GM12892 (cell line): ENCODE measurements around the gene TOM1.

Source experiments
- DNase-seq: peaks from one replicate; pipeline ENCODE4 v3.0.0; 2011; ENCODE audit not compliant: insufficient read length
- FAIRE-seq: peaks from 2 replicates; lab custom pipeline; 2011; peaks lifted over from hg19 to GRCh38; lab: Jason Lieb, UNC
- POLR2A ChIP-seq: IDR thresholded peaks from 2 replicates; pipeline ENCODE4 v1.6.1; 2011; ENCODE audit warnings: low read depth, low read length, control low read depth
- POLR2AphosphoS5 ChIP-seq: IDR thresholded peaks from 2 replicates; pipeline ENCODE4 v1.6.1; 2011; ENCODE audit warnings: low read depth, low read length, control low read depth
- TAF1 ChIP-seq: IDR thresholded peaks from 2 replicates; pipeline ENCODE4 v1.6.1; 2011; ENCODE audit warnings: low read depth, mild to moderate bottlenecking, control low read depth, low read length, borderline replicate concordance

TOM1 gene

GRCh38 chr22:35275580-35275979 is 24.1 kb upstream of the TOM1 start:
- no peak for FAIRE-seq
- no peak for DNase-seq
- TF ChIP-seq TAF1: no peak

DNA sequence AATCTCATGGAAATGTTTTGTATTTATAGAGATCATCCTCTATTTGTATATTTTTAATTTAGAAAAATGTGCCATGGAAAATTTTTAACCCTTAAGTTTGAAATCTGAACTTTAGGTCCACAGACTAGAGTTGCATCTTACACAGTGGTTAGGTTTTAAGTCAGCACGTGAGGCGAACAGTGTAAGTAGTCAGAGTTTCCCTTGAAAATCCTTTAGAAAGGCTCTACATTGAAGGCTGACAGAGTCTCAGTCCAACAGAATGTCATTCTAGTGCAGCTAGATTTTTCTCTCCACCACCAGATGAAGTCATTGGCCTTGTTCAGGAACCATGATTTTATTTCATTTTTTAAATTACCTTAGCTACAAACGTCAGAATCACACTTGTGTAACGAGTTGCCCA is 23.7 kb upstream of the TOM1 start:
- FAIRE-seq: peak; percentile 17
- no peak for DNase-seq

DNA sequence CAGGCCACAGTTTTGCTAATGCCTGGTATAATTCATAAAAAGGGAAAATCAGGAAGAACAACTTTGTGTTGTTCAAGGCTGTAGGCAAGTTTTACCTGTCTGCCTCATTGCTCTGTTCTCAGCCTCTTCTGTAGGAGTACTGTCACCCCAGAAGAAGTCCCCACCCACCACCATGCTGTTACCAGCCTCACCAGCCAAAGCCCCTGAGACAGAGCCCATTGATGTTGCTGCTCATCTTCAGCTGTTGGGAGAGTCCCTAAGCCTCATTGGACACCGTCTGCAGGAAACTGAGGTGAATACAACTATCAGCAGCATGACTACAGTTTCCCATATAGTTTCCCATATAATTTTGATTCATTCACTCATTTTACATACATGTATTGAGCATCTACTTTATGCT is 11.6 kb upstream of the TOM1 start:
- TF ChIP-seq POLR2A: no peak
- TF ChIP-seq POLR2AphosphoS5: no peak
- no peak for TF ChIP-seq TAF1
- DNase-seq (no peak), FAIRE-seq (no peak)

More for the DNA sequence above, 23.7 kb upstream of the TOM1 start:
- TF ChIP-seq TAF1: no peak
- no peak for TF ChIP-seq POLR2AphosphoS5
- TF ChIP-seq POLR2A: no peak

DNA sequence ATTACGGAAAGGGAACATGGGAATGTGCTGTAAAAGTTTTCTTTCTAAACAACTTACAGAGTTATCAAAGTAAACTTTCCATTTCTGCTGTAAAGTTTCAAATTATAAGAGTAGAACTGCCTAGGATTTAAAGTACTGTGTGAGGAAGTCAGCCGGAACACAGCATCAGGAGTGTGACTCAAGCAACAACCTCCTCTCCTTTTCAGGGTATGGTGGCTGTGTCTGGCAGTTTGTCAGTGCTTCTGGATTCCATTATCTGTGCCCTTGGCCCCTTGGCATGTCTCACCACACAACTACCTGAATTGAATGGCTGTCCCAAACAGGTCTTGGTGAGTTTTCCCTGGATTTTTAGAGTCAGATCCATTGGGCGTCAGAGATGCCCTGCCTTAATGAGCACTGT is 6.9 kb upstream of the TOM1 start:
- TF ChIP-seq TAF1: no peak
- TF ChIP-seq POLR2A: no peak
- no peak for TF ChIP-seq POLR2AphosphoS5
- FAIRE-seq: no peak
- no peak for DNase-seq

DNA sequence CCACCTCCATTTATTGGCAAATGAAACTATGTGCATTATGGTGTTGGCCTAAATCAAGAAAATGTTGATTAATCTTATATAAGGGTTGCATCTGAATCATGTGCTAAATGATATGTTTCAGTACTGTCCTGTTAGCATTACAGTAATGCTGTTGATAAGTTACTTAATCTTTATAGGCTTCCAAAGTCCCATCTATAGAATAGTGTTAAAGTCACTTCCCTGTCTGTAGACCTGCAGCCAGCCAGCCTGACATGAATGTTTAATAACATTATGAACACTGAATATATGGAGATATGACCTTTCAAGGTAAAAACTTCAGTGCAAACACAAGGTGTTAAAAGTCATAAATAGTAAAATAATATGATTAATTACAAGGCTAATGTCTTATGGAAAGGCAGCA is 3.6 kb upstream of the TOM1 start:
- FAIRE-seq (no peak), DNase-seq (no peak)
- TF ChIP-seq POLR2AphosphoS5 (no peak), TAF1 (no peak), POLR2A (no peak)

DNA sequence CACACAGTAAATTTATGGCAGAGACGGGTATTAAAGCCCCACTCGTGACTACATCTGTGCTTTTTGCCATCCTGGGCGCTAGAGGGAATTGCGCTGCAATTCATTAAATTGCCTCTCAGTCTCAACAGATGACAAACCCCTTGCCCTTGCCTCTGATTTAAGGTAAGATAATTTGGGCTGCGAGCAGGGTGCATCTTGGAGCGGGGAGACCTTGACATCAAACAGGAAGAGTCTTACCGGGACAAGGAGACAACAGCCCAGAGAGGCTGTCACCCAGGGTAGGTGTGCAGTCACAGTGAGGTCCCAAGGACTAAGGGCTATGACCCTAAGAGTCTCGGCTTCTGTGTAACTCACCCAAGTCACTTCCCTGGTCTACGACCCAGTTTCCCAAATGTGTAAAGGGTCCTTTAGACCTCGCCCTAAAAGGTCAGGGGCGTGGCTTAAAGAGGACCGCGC is 449 bp upstream of the TOM1 start:
- FAIRE-seq: no peak
- DNase-seq: no peak
- no peak for TF ChIP-seq POLR2AphosphoS5
- TF ChIP-seq POLR2A: no peak
- TF ChIP-seq TAF1: no peak

DNA sequence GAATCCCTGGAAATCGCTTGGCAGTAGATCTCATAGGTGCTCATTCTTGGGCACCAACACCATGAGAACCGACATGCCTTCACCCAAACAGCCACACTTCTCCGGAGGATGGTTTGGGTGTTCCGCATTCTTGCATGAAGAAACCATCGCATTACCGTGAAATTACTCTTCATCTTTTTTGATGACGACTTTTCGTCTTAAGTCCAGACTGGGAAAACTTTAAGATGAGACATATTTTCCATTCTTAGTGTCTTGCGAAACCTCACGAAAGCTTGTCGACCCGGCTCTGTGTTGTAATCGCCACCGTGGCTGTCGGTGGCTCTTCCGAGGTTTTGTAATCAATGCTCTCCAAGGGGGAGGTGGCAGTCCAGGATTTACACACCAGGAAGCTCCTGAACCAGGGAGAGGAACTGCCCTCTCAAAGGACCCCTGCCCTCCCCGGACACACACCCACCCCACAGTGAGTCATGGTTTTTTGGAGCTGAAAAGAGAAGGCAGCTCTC is 1.7 kb downstream of the TOM1 start:
- FAIRE-seq: no peak
- DNase-seq: no peak
- TF ChIP-seq POLR2AphosphoS5 (no peak), POLR2A (no peak), TAF1 (no peak)

DNA sequence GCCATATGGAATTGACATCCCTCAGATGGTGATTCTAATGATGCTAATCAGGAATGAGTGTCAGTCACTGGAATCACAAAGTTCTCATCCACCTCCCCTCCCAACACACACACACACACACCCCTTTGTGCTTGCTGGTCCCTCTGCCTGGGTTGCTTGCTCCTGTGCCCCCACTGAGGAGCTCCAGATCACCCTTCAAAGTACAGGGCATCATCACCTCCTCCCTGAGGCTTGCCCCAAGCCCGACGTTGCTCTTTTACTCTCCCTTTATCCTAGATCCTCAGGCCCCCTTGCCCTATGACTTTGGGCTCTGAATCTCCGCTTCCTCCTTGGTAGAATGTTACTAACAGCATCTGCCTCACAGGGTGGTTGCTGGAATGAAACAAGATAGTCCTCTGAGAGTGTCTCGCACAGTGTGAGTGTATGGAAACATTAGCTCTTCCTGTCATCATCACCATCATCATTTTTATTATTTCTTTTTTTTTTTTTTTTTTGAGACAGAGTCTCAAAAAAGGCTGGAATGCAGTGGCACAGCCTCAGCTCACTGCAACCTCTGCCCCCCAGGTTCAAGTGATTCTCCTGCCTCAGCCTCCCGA is 3.4 kb downstream of the TOM1 start:
- DNase-seq (no peak), FAIRE-seq (no peak)
- TF ChIP-seq POLR2AphosphoS5 (no peak), TAF1 (no peak), POLR2A (no peak)

DNA sequence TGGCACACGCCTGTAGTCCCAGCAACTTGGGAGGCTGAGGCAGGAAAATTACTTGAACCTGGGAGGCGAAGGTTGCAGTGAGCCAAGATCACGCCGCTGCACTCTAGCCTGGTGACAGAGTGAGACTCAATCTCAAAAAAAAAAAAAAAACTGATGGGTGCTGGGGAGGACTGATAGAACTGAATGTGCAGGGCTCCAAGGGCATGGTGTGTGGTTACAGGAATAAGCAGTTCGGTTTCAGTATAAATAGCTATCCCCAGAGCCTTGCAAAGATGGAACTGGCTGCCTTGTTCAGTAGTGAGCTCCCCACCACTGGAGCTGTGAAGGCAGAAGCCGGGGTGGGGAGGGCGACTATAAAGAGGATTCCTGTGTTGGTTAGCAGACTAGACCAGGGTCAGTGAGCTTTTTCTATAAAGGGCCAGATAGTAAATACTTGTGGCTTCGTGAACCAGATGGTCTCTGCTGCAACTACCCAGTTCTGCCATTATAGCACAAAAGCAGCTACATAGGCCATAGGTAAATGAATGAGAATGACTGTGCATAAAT is 5.9 kb downstream of the TOM1 start:
- FAIRE-seq: no peak
- TF ChIP-seq TAF1 (no peak), POLR2A (no peak), POLR2AphosphoS5 (no peak)
- DNase-seq: no peak

- TF ChIP-seq POLR2AphosphoS5 (no peak), TAF1 (no peak), POLR2A (no peak)
- FAIRE-seq: no peak
Measured at GRCh38 chr22:35306350-35306967, 6.8 kb downstream of the TOM1 start.

DNA sequence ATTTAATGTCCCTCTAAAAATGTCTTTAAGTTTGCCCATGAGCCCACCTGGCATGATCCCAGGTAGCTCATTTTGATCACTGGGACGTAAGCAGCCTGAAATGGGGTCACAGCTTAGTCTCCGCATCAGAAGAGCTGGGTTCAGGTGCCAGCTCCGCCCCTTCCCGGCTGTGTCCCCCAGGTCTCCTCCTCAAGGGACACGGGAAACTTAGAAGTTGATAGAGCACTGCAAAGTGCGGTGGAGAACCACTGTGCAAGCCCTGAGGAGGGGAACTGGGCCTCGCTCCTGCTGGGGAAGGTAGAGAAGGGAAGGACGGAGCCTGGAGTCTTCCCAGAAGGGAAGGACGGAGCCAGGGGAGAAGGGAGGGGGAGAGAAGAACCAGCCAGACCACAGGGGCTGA is 7.7 kb downstream of the TOM1 start:
- no peak for FAIRE-seq
- TF ChIP-seq TAF1 (no peak), POLR2AphosphoS5 (no peak), POLR2A (no peak)
- DNase-seq: no peak

More at GRCh38 chr22:35306350-35306967, 6.8 kb downstream of the TOM1 start:
- no peak for DNase-seq

DNA sequence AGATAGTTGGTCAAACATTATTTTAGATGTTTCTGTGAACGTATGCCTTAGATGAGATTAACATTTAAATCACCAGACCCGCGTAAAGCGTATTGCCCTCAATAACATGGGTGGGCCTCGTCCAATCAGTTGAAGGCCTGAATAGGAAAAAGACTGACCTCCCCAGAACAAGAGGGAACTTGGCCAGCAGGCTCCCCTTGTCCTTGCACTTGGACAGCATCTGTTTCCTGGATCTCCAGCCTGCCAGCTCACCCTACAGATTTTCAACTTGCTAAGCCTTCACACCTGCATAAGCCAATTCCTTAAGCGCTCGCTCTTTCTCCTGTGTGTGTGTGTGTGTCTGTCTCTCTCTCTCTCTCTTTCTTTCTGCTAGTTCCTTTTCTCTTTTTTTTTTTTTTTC is 8.2 kb downstream of the TOM1 start:
- TF ChIP-seq TAF1 (no peak), POLR2AphosphoS5 (no peak), POLR2A (no peak)
- FAIRE-seq: peak; percentile 65

More for the DNA sequence above, 8.2 kb downstream of the TOM1 start:
- no peak for DNase-seq
